T-helper 2 cell treated with Interferon-gamma antibody and Interleukin-4, amounts not matched to agents 5 μg/mL and 100 μg/mL, for 36 hours (primary cell): Measurements from ENCODE around the gene MYH7.

Source experiments
- DNase-seq: peaks from one replicate; pipeline ENCODE4 v3.0.0; 2021; ENCODE audit warnings: low spot score
- H3K27ac Mint-ChIP-seq: one replicate; pipeline ENCODE4 v1.8.0; 2021; ENCODE audit warnings: mild to moderate bottlenecking, mixed read lengths
- H3K27me3 Mint-ChIP-seq: one replicate; pipeline ENCODE4 v1.8.0; 2021; ENCODE audit warnings: low read depth, mixed read lengths
- H3K36me3 Mint-ChIP-seq: one replicate; pipeline ENCODE4 v1.8.0; 2021; ENCODE audit warnings: low read depth, mixed read lengths
- H3K4me1 Mint-ChIP-seq: one replicate; pipeline ENCODE4 v1.8.0; 2021; ENCODE audit warnings: low read depth, mixed read lengths
- H3K4me3 Mint-ChIP-seq: one replicate; pipeline ENCODE4 v1.8.0; 2022; ENCODE audit warnings: mild to moderate bottlenecking, moderate library complexity, mixed read lengths
- H3K9me3 Mint-ChIP-seq: one replicate; pipeline ENCODE4 v1.8.0; 2021; ENCODE audit warnings: mixed read lengths

Gene MYH7

GRCh38 chr14:23435543-23436326 lies at the start of gene MYH7:
TSS of gene MYH7 (minus strand) at chr14:23435660. CDS start at chr14:23433732, 1,928 bp downstream.
- no peaks in the 10 kb centered on the region for H3K36me3 Mint-ChIP-seq
- no peaks in the 10 kb centered on the region for H3K4me1 Mint-ChIP-seq
- no peaks in the 10 kb centered on the region for H3K27me3 Mint-ChIP-seq
- DNase-seq = no peak
- H3K27ac Mint-ChIP-seq = no peak within 1 kb of the TSS
- no peaks in the 10 kb centered on the region for H3K9me3 Mint-ChIP-seq
- H3K4me3 Mint-ChIP-seq = no peak within 1 kb of the TSS

- Mint-ChIP-seq H3K36me3 (peaks cover 1% of the 10 kb centered on the region), H3K9me3 (no peaks in the 10 kb centered on the region), H3K27ac (no peak overlapping the region), H3K27me3 (no peaks in the 10 kb centered on the region), H3K4me3 (no peak overlapping the region), H3K4me1 (peaks cover 1% of the 10 kb centered on the region)
- no peak for DNase-seq
These were observed 47.9 kb upstream of the MYH7 start for GRCh38 chr14:23483236-23483854.

GRCh38 chr14:23482823-23483148 lies 47.3 kb upstream of the MYH7 start:
- Mint-ChIP-seq H3K27ac (no peak overlapping the region), H3K9me3 (no peaks in the 10 kb centered on the region), H3K4me3 (no peak overlapping the region), H3K36me3 (peaks cover 3% of the 10 kb centered on the region), H3K4me1 (peaks cover 2% of the 10 kb centered on the region), H3K27me3 (no peaks in the 10 kb centered on the region)
- DNase-seq = no peak

DNA sequence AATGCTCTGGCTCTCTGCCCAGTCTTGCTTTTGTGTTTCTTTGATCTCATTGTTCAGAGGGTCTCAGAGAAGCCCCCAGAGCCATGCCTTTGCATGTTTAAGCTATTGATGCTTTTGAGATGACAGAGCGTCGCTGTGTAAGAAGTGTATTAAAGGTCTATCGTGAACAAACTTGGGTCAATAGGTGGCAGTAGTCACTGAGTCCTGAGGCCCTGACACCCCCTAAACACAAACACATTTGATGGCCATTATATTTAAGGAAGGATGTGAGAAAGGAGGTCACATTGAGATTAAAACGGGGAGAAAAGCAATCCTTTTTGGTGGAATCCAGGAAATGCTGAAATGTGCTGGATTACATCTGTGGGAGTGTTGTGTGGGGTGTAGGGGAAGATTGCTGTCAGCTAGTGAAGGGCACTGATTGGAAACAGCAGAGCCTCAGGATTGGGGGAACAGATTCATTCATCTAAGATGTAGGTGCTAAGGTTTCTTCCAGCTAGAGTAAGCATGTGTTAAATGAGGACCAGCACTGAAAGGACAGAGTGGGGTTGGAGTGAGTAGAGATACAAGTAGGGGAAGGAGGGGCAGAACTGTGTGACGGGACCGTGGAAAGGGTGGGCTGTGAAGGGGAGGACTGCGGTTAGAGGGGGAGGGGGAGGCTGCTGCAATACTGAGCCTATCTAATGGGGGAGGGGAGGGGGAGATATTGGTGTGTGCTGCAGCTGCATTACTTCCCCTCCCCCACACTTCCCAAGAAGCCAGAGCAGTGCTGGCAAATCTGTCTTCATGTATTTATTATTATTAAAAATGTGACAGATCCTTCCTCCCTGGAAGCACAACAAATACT lies 46.7 kb upstream of the MYH7 start:
- Mint-ChIP-seq H3K27ac (no peak overlapping the region), H3K4me3 (no peak overlapping the region), H3K4me1 (peaks cover 3% of the 10 kb centered on the region), H3K36me3 (peaks cover 9% of the 10 kb centered on the region), H3K9me3 (no peaks in the 10 kb centered on the region), H3K27me3 (no peaks in the 10 kb centered on the region)
- DNase-seq = no peak

DNA sequence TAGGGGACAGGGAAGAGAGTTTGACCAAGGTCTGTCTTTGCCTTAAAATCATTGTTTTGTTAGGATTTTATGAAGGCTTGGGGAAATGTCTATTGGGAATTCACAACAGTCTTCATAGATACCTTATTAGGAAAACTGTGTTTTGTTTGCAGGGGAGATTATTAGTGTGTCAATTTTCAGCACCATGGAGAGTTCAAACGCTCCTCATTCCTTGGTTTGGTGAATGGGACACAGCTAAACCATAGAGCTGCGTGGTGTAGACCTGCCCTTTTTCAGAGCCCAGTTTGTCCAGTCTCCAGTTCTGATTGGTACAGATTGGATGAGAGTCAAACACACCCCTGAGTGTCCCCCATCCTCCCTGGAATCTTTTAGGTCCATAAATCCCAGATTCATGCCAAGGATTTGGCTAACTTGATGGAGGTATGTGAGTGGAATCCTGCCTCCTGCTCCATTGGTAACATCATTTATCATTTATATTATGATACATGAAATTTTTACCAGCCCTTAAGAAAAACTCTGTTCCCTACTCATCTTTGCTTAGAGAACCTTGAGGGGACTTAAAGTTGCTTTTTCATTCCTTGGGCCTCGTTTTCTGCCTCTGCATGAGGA lies 46.0 kb upstream of the MYH7 start:
- no peak for DNase-seq
- Mint-ChIP-seq H3K36me3 (peaks cover 15% of the 10 kb centered on the region), H3K9me3 (no peaks in the 10 kb centered on the region), H3K27me3 (no peaks in the 10 kb centered on the region), H3K4me3 (no peak overlapping the region), H3K4me1 (peaks cover 3% of the 10 kb centered on the region), H3K27ac (no peak overlapping the region)

GRCh38 chr14:23478109-23478759 lies 42.8 kb upstream of the MYH7 start:
- Mint-ChIP-seq H3K4me1 (peaks cover 3% of the 10 kb centered on the region), H3K9me3 (no peaks in the 10 kb centered on the region), H3K4me3 (no peak overlapping the region), H3K36me3 (peaks cover 37% of the 10 kb centered on the region), H3K27me3 (no peaks in the 10 kb centered on the region), H3K27ac (no peak overlapping the region)
- DNase-seq = peak; percentile 23

DNA sequence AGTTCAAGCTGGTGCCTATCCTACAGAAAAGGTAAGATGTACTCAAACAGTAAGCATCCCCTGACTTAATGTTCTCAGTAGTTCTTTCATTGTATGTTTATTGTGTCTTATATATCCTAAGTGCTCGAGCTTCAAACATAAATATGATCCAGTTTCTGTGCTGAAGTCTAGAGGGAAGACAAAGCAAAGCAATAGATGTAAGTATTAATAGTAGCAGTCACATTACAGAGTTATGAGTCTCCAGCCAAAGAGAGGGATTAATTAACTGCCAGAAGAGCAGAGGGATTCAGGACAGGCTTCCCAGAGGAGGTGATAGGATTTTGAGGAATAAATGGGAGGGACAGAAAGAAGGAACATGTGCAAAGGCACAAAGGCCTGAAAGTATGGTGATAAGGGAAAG lies 35.5 kb upstream of the MYH7 start:
- Mint-ChIP-seq H3K27ac (no peak overlapping the region), H3K4me3 (peak overlapping the region; percentile 22), H3K4me1 (peaks cover 6% of the 10 kb centered on the region), H3K9me3 (peaks cover 2% of the 10 kb centered on the region), H3K27me3 (no peaks in the 10 kb centered on the region), H3K36me3 (peaks cover 25% of the 10 kb centered on the region)
- no peak for DNase-seq

DNA sequence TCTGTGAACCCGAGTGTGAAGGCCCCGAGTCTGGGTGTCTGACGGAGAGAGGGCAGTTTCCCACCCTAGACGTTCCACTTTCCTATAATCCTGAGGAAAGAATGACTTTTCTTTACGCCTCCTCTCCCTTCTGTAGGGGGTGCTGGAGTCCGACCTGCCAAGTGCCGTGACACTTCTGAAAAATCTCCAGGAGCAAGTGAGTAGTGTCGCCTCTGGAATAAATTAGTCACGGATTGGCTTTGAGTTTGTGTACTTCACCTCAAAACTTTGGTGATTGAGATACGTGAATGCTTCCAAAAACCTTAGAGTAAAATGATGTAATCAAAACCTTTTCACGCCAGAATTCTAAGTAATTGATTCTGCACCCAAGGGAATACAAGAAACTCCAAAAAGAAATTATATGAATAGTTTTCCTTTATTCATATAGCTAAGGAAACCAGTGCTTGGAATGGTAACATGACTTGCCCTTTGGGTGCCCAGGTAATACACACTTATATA lies 34.5 kb upstream of the MYH7 start:
- Mint-ChIP-seq H3K9me3 (peaks cover 2% of the 10 kb centered on the region), H3K36me3 (peaks cover 17% of the 10 kb centered on the region), H3K4me1 (peaks cover 6% of the 10 kb centered on the region), H3K27ac (no peak overlapping the region), H3K27me3 (no peaks in the 10 kb centered on the region), H3K4me3 (no peak overlapping the region)
- DNase-seq = no peak

- peak; percentile 92 for DNase-seq
- H3K4me3 Mint-ChIP-seq = no peak within 1 kb of the TSS
- H3K9me3 Mint-ChIP-seq = peaks cover 2% of the 10 kb centered on the region
- no peaks in the 10 kb centered on the region for H3K27me3 Mint-ChIP-seq
- H3K4me1 Mint-ChIP-seq = peaks cover 6% of the 10 kb centered on the region
- no peak within 1 kb of the TSS for H3K27ac Mint-ChIP-seq
- H3K36me3 Mint-ChIP-seq = peaks cover 11% of the 10 kb centered on the region
These were observed 33.9 kb upstream of the MYH7 start, which contains the start of gene NGDN for GRCh38 chr14:23469127-23469905. TSS of gene NGDN (plus strand) at chr14:23469703. CDS start at chr14:23469716, 13 bp downstream.

GRCh38 chr14:23468704-23469126 lies 33.3 kb upstream of the MYH7 start:
- H3K4me1 Mint-ChIP-seq = peaks cover 6% of the 10 kb centered on the region
- H3K27ac Mint-ChIP-seq = no peak overlapping the region
- H3K36me3 Mint-ChIP-seq = peaks cover 8% of the 10 kb centered on the region
- peaks cover 2% of the 10 kb centered on the region for H3K9me3 Mint-ChIP-seq
- no peaks in the 10 kb centered on the region for H3K27me3 Mint-ChIP-seq
- H3K4me3 Mint-ChIP-seq = no peak overlapping the region
- no peak for DNase-seq

DNA sequence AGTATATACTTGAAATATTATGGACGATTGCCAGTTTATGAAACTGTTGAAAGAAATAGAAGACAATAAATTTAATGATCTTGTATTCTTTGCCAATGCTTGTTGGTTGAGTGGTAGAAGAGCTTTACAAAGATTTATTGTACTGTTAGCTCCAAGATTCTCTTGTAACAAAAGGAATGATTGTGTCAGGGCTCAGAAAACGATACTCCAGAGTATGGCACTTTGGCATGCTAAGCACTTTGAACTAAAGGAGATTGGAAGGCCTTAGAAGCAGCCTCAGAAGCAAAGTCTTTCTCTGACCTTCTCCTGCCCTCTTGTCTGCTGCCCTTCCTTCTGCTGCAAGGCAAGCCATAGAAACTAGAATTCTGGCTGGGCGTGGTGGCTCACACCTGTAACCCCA lies 29.8 kb upstream of the MYH7 start:
- peaks cover 5% of the 10 kb centered on the region for H3K27me3 Mint-ChIP-seq
- no peak overlapping the region for H3K27ac Mint-ChIP-seq
- H3K9me3 Mint-ChIP-seq = peaks cover 2% of the 10 kb centered on the region
- H3K4me1 Mint-ChIP-seq = no peaks in the 10 kb centered on the region
- no peaks in the 10 kb centered on the region for H3K36me3 Mint-ChIP-seq
- DNase-seq = no peak
- no peak overlapping the region for H3K4me3 Mint-ChIP-seq

DNA sequence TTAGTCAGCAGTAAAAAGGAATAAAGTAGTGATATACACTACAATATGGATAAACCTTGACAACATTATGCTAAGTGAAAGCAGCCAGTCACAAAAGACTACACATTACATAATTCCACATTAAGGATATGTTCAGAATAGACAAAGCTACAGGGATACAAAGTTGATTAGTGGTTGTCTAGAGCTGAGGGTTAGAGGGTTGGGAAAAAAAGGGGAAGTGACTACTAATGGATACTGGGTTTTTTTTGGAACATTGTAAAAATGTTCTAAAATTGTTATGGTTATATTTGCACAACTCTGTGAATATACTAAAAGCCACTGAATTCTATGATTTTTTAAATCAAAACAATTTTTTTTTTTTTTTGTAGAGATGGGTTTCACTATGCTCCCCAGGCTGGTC lies 29.2 kb upstream of the MYH7 start:
- H3K27ac Mint-ChIP-seq = no peak overlapping the region
- H3K4me3 Mint-ChIP-seq = no peak overlapping the region
- H3K36me3 Mint-ChIP-seq = no peaks in the 10 kb centered on the region
- H3K4me1 Mint-ChIP-seq = no peaks in the 10 kb centered on the region
- peaks cover 2% of the 10 kb centered on the region for H3K9me3 Mint-ChIP-seq
- peaks cover 8% of the 10 kb centered on the region for H3K27me3 Mint-ChIP-seq
- DNase-seq = no peak

DNA sequence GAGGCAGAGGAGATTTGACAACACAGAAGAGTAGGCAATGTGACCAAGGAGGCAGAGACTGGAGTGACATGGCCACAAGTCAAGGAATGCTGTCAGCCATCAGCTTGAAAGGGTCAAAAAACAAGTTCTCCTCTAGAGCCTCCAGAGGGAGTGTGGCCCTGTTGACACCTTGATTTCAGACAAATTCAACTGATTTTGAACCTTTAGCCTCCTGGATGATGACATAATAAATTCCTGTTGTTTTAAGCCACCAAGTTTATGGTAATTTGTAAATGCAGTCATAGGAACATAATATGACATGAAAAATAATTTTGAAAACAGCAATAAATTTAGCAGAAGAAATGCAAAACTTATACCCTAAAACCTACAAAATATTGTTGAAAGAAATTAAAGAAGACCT lies 25.5 kb upstream of the MYH7 start:
- Mint-ChIP-seq H3K27me3 (peaks cover 18% of the 10 kb centered on the region), H3K27ac (no peak overlapping the region), H3K4me1 (no peaks in the 10 kb centered on the region), H3K36me3 (no peaks in the 10 kb centered on the region), H3K9me3 (no peaks in the 10 kb centered on the region), H3K4me3 (no peak overlapping the region)
- DNase-seq = no peak
